22Rv1 (cell line): Measurements from ENCODE around the gene JAKMIP2.

ENCODE experiments used
- ZFX ChIP-seq: fragments of 450-650 bp; IDR thresholded peaks from 2 replicates; pipeline ENCODE4 v1.6.1; 2017; ENCODE audit warnings: antibody characterized with exemption, borderline replicate concordance
- TF ChIP-seq, protein P1 (sequence below): fragments of 450-650 bp; IDR thresholded peaks from 2 replicates; pipeline ENCODE4 v1.5.1; 2017; ENCODE audit warnings: mild to moderate bottlenecking

DNA sequence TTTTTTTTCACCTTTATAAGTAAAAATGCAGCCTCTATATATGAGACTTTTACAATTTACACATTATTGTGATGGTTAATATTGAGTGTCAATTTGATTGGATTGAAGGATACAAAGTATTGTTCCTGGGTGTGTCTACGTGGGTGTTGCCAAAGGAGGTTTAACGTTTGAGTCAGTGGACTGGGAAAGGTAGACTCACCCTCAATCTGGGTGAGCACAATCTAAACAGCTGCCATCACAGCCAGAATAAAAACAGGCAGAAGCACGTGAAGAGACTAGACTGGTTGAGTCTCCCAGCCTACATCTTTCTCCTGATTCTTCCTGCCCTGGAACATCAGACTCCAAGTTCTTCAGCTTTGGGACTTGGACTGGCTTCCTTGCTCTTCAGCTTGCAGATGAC is 139.9 kb downstream of the JAKMIP2 start:
- TF ChIP-seq, protein P1, sequence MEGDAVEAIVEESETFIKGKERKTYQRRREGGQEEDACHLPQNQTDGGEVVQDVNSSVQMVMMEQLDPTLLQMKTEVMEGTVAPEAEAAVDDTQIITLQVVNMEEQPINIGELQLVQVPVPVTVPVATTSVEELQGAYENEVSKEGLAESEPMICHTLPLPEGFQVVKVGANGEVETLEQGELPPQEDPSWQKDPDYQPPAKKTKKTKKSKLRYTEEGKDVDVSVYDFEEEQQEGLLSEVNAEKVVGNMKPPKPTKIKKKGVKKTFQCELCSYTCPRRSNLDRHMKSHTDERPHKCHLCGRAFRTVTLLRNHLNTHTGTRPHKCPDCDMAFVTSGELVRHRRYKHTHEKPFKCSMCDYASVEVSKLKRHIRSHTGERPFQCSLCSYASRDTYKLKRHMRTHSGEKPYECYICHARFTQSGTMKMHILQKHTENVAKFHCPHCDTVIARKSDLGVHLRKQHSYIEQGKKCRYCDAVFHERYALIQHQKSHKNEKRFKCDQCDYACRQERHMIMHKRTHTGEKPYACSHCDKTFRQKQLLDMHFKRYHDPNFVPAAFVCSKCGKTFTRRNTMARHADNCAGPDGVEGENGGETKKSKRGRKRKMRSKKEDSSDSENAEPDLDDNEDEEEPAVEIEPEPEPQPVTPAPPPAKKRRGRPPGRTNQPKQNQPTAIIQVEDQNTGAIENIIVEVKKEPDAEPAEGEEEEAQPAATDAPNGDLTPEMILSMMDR: no peak
- no peak for TF ChIP-seq ZFX
